Natural killer cell (primary cell): ENCODE results near the gene MLXIP. TPM values are rescaled to one million over a fixed set of nuclear protein-coding genes. Genes with fewer than 3 reads are reported as not detected.

Experiments used
- ATAC-seq, 3 donors: fragments of 150-1000 bp in 2 of 3; fragments of 200-7000 bp in 1 of 3; cut with Tn5 transposase; 1 replicate in 1 of 3; 2 replicates in 2 of 3; pipeline ENCODE4 v1.10.0; 2021; ENCODE audit warnings: mild to moderate bottlenecking in 2 of 3, moderate library complexity in 2 of 3
- DNase-seq, 2 donors: peaks; one replicate each; pipeline versions ENCODE4 v3.0.0 to v3.0.0-alpha.2; 2013 to 2021; ENCODE audit warnings: mixed read lengths in 1 of 2
- H3K27ac ChIP-seq: one replicate; pipeline ENCODE4 v1.5.1; 2013; ENCODE audit warnings: mild to moderate bottlenecking, low read length
- H3K27me3 ChIP-seq: one replicate; pipeline ENCODE4 v1.6.1; 2013; ENCODE audit warnings: low read length; ENCODE audit not compliant: control insufficient read depth, insufficient read depth
- H3K36me3 ChIP-seq: one replicate; pipeline ENCODE4 v1.6.1; 2013; ENCODE audit warnings: low read length; ENCODE audit not compliant: control insufficient read depth, insufficient read depth
- H3K4me1 ChIP-seq: one replicate; pipeline ENCODE4 v1.6.1; 2013; ENCODE audit warnings: low read length; ENCODE audit not compliant: control insufficient read depth, insufficient read depth
- H3K4me3 ChIP-seq: one replicate; pipeline ENCODE4 v1.5.1; 2013; ENCODE audit warnings: low read length
- H3K9me3 ChIP-seq: one replicate; pipeline ENCODE4 v1.6.1; 2013; ENCODE audit warnings: low read length; ENCODE audit not compliant: control insufficient read depth, insufficient read depth
- H3K27ac Mint-ChIP-seq, 2 donors: one replicate each; pipeline ENCODE4 v1.8.0; 2022; ENCODE audit warnings: mild to moderate bottlenecking in 2 of 2, mixed read lengths in 2 of 2, moderate library complexity in 1 of 2
- H3K27me3 Mint-ChIP-seq, 2 donors: one replicate each; pipeline ENCODE4 v1.8.0; 2022; ENCODE audit warnings: low read depth in 2 of 2, mixed read lengths in 2 of 2
- H3K36me3 Mint-ChIP-seq: one replicate; pipeline ENCODE4 v1.8.0; 2022; ENCODE audit warnings: mixed read lengths
- H3K4me1 Mint-ChIP-seq, 2 donors: one replicate each; pipeline ENCODE4 v1.8.0; 2022; ENCODE audit warnings: mixed read lengths in 2 of 2
- H3K4me3 Mint-ChIP-seq: one replicate; pipeline ENCODE4 v1.8.0; 2022; ENCODE audit warnings: mild to moderate bottlenecking, moderate library complexity, mixed read lengths
- H3K9me3 Mint-ChIP-seq, 2 donors: one replicate each; pipeline ENCODE4 v1.8.0; 2022; ENCODE audit warnings: mixed read lengths in 2 of 2
- WGBS: methylation state at CpG from one replicate; pipeline ENCODE4 v1.1.7; 2013; ENCODE audit warnings: missing lambda C conversion rate; ENCODE audit not compliant: insufficient coverage; 5-methylcytosine and 5-hydroxymethylcytosine counted together
- intact Hi-C: fragments of 100-400 bp; cut with micrococcal nuclease; formaldehyde crosslinking; loops from one replicate; pipeline ENCODE4 v1.14.2; 2022
- total RNA-seq, 4 donors: library from RNA; stranded (reverse); fragments of 120-200 nt in 1 of 4; gene quantifications; one replicate each; pipeline versions ENCODE4 v1.2.3 to v1.2.4, GENCODE V29; 2013 to 2022
- TF ChIP-seq, protein P1 (sequence below): fragments of 200-600 bp; IDR thresholded peaks from one replicate; pipeline ENCODE4 v1.8.0; 2022; ENCODE audit warnings: antibody characterized with exemption

Gene MLXIP, protein sequence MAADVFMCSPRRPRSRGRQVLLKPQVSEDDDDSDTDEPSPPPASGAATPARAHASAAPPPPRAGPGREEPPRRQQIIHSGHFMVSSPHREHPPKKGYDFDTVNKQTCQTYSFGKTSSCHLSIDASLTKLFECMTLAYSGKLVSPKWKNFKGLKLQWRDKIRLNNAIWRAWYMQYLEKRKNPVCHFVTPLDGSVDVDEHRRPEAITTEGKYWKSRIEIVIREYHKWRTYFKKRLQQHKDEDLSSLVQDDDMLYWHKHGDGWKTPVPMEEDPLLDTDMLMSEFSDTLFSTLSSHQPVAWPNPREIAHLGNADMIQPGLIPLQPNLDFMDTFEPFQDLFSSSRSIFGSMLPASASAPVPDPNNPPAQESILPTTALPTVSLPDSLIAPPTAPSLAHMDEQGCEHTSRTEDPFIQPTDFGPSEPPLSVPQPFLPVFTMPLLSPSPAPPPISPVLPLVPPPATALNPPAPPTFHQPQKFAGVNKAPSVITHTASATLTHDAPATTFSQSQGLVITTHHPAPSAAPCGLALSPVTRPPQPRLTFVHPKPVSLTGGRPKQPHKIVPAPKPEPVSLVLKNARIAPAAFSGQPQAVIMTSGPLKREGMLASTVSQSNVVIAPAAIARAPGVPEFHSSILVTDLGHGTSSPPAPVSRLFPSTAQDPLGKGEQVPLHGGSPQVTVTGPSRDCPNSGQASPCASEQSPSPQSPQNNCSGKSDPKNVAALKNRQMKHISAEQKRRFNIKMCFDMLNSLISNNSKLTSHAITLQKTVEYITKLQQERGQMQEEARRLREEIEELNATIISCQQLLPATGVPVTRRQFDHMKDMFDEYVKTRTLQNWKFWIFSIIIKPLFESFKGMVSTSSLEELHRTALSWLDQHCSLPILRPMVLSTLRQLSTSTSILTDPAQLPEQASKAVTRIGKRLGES
- 10 to 100 TPM; 83.8 to 92.4 (median 86.1) TPM for total RNA-seq
- 23.0 TPM for total RNA-seq (2013)

DNA sequence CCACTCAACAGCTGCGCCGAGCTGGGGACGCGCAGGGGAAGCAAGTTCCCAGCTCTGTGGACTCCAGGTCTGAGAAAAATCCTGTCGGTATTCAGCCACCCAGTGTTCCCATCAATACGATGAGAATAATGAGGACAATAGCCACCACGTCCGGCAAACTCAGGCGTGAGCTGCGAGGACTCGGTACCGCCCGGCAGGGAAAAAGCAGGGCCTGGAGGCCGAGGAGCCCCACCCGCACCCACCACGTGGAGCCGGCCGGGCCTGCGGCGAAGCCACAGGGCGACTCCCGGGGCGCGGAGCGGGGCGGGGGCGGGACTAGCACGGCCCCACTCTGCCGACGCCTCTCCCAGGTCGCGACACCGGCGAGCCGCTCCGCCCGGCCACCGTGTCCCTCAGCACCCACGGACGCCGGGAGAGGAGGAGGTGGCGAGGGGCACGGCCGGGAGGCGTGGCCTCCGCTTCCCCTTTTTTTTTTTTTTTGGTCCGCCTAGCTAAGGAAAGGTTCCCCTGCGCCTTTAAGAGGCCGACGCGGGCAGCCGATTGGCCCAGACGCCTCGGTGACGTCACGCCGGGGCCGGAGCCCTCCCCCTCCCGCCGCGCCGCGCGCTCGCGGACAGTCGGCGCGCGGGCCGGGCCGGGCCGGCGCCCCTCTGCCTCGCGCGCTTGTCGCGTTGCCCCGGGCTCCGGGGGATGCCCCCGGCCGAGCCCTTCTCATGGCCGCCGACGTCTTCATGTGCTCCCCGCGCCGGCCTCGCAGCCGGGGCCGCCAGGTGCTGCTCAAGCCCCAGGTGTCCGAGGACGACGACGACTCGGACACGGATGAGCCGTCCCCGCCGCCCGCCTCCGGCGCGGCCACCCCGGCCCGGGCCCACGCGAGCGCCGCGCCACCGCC lies at the start of gene MLXIP:
Gene MLXIP, plus strand, starts transcription at position 616 of the 892 bp plus-strand sequence. Its CDS starts 98 bp downstream, at position 714.
- Mint-ChIP-seq H3K27me3 (peaks cover 0 to 2% of the 10 kb centered on the region in 2 donors), H3K9me3 (no peaks in the 10 kb centered on the region), H3K4me1 (peaks cover 44% of the 10 kb centered on the region in 2 donors), H3K4me3 (peak within 1 kb of the TSS; percentile 89), H3K36me3 (no peaks in the 10 kb centered on the region), H3K27ac (peak within 1 kb of the TSS; percentile 79 to 86)
- under 1% methylated on average over 112 of the region's 113 CpGs for WGBS
- peak; percentile 81 to 92 (median 91) for ATAC-seq
- peak; percentile 93 to 94 for DNase-seq
- intact Hi-C loops: no loop called here
- Histone ChIP-seq H3K27me3 (no peaks in the 10 kb centered on the region), H3K4me3 (peak within 1 kb of the TSS; percentile 83), H3K27ac (peak within 1 kb of the TSS; percentile 58), H3K36me3 (no peaks in the 10 kb centered on the region), H3K4me1 (peaks cover 52% of the 10 kb centered on the region), H3K9me3 (no peaks in the 10 kb centered on the region)
- TF ChIP-seq, protein P1, sequence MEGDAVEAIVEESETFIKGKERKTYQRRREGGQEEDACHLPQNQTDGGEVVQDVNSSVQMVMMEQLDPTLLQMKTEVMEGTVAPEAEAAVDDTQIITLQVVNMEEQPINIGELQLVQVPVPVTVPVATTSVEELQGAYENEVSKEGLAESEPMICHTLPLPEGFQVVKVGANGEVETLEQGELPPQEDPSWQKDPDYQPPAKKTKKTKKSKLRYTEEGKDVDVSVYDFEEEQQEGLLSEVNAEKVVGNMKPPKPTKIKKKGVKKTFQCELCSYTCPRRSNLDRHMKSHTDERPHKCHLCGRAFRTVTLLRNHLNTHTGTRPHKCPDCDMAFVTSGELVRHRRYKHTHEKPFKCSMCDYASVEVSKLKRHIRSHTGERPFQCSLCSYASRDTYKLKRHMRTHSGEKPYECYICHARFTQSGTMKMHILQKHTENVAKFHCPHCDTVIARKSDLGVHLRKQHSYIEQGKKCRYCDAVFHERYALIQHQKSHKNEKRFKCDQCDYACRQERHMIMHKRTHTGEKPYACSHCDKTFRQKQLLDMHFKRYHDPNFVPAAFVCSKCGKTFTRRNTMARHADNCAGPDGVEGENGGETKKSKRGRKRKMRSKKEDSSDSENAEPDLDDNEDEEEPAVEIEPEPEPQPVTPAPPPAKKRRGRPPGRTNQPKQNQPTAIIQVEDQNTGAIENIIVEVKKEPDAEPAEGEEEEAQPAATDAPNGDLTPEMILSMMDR: no peak

DNA sequence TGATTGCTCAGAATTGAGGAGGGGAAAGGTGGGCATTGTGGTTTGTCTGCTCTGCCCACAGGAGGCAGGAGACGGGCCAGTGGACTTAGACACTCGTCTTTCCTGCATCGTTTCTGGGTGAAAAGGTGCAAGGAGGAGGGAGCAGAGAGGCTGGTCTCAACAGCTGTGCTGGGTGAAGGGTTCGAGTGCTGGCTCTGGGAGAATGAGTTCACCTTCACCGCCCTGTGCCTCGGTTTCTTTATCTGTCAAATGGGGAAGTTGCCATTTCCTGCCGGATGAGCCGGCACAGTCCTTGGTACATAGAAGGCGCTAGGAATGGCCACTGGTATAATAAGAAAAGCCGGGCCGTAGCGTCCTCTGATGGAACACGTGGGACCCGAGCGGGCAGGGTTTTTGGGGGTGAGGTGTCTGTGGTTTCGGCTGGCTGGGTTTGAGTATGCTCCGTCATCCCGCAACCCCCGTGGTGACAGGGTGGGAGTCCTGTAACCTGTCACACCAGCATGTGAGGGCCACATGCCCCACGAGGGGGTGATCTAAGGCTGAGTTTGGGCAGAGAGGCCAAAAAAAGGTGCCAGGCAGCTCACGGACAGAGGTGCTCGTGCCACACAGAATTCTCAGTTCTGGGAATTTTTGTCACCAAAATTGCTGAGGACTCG lies 49.5 kb upstream of the MLXIP start:
- TF ChIP-seq, protein P1: no peak
- Histone ChIP-seq H3K4me1 (peaks cover 26% of the 10 kb centered on the region), H3K27me3 (no peaks in the 10 kb centered on the region), H3K4me3 (no peak overlapping the region), H3K36me3 (no peaks in the 10 kb centered on the region), H3K9me3 (no peaks in the 10 kb centered on the region), H3K27ac (no peak overlapping the region)
- H3K9me3 Mint-ChIP-seq: no peaks in the 10 kb centered on the region
- ATAC-seq: peak; percentile 68 to 90 (median 88)
- intact Hi-C loops: no loop called here
- H3K27me3 Mint-ChIP-seq: peaks cover 8 to 21% of the 10 kb centered on the region in 2 donors
- peak overlapping the region in 1 of 2 donors; percentile 56 for H3K27ac Mint-ChIP-seq
- peak overlapping the region; percentile 77 for H3K4me3 Mint-ChIP-seq
- H3K36me3 Mint-ChIP-seq: no peaks in the 10 kb centered on the region
- 28% methylated on average over 23 of the region's 23 CpGs for WGBS
- peaks cover 16 to 21% of the 10 kb centered on the region in 2 donors for H3K4me1 Mint-ChIP-seq
- peak; percentile 49 to 59 for DNase-seq

DNA sequence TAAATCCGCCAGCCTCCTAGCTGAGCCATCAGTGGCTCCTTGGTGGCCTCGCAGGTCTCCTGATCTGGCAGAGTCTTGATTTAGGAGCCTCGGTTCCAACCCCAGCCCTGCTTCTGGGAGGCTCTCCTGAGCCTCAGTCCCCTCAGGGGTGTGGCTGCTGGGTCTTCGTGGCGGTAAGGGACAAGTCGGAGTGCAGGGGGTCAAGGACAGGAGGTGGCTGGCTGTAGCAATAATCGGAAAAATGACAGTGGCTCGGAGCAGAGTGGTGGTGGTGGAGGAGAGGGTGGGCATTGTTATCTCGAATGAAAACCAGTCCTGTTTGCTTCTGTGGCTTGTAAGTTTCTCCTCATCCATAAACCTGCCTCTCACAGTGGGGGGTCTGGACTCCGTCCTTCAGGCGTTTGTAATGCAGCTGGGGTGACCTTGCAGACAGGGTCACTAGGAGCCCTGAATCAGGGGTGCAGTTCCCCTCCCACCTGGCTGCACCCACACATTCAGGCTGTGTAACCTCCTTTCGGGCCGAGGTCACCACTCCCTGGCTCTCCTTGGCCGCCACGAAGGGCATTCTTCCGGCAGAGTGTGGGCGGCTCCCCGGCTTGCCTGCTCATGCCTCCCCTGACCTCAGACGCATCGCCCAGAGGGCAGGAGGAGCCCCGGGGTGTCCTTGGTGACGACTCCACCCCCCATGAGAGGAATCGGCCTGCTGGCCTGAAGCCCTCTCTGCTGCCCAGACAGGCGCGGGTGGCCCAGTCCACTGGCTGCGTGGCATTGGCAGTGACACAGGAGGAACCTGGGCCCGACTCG lies 48.7 kb upstream of the MLXIP start:
- Mint-ChIP-seq H3K27me3 (peaks cover 8 to 21% of the 10 kb centered on the region in 2 donors), H3K9me3 (no peaks in the 10 kb centered on the region), H3K4me3 (peak overlapping the region; percentile 77), H3K4me1 (peaks cover 16 to 21% of the 10 kb centered on the region in 2 donors), H3K27ac (peak overlapping the region in 1 of 2 donors; percentile 56), H3K36me3 (no peaks in the 10 kb centered on the region)
- Histone ChIP-seq H3K9me3 (no peaks in the 10 kb centered on the region), H3K36me3 (no peaks in the 10 kb centered on the region), H3K4me3 (no peak overlapping the region), H3K27me3 (no peaks in the 10 kb centered on the region), H3K4me1 (peaks cover 26% of the 10 kb centered on the region), H3K27ac (no peak overlapping the region)
- intact Hi-C loops: no loop called here
- TF ChIP-seq, protein P1: no peak
- ATAC-seq (no peak), DNase-seq (no peak)
- WGBS: 79% methylated on average over 28 of the region's 28 CpGs
